HG03280 (cell line): Measurements from ENCODE around the gene FBN1.

Experiments used
- ATAC-seq: cut with Tn5 transposase; IDR thresholded peaks from one replicate; pipeline ENCODE4 v1.9.1; 2021; ENCODE audit warnings: mild to moderate bottlenecking, moderate library complexity; ENCODE audit not compliant: unreplicated experiment

Gene FBN1

GRCh38 chr15:48440084-48440483, 205.4 kb downstream of the FBN1 start:
- no peak for ATAC-seq

GRCh38 chr15:48437178-48437577, 208.3 kb downstream of the FBN1 start:
- ATAC-seq, result no peak

GRCh38 chr15:48435321-48435720, 210.2 kb downstream of the FBN1 start:
- ATAC-seq, result no peak

GRCh38 chr15:48433226-48433886, 212.2 kb downstream of the FBN1 start:
- ATAC-seq, result no peak

GRCh38 chr15:48432688-48433087, 212.8 kb downstream of the FBN1 start:
- ATAC-seq, result no peak

GRCh38 chr15:48427960-48428547, 217.5 kb downstream of the FBN1 start:
- ATAC-seq, result no peak

- no peak for ATAC-seq
Measured at GRCh38 chr15:48427479-48427878, 218.0 kb downstream of the FBN1 start.

GRCh38 chr15:48426941-48427340, 218.6 kb downstream of the FBN1 start:
- ATAC-seq, result no peak

GRCh38 chr15:48426044-48426443, 219.5 kb downstream of the FBN1 start:
- no peak for ATAC-seq

- ATAC-seq, result no peak
Measured at GRCh38 chr15:48425051-48425450, 220.5 kb downstream of the FBN1 start.

GRCh38 chr15:48423896-48424475, 221.5 kb downstream of the FBN1 start:
- no peak for ATAC-seq

- ATAC-seq, result no peak
Measured at GRCh38 chr15:48423342-48423741, 222.2 kb downstream of the FBN1 start.

- ATAC-seq, result no peak
Measured at GRCh38 chr15:48422401-48422800, 223.1 kb downstream of the FBN1 start.

- ATAC-seq, result no peak
Measured at GRCh38 chr15:48421362-48421761, 224.1 kb downstream of the FBN1 start.

GRCh38 chr15:48419896-48420295, 225.6 kb downstream of the FBN1 start:
- ATAC-seq, result no peak

- ATAC-seq, result no peak
Measured at GRCh38 chr15:48418343-48418742, 227.2 kb downstream of the FBN1 start.

- ATAC-seq, result no peak
Measured at GRCh38 chr15:48416301-48416700, 229.2 kb downstream of the FBN1 start.

- no peak for ATAC-seq
Measured at GRCh38 chr15:48415036-48415886, 230.2 kb downstream of the FBN1 start.

- no peak for ATAC-seq
Measured at GRCh38 chr15:48414015-48414414, 231.5 kb downstream of the FBN1 start.

- ATAC-seq, result no peak
Measured at GRCh38 chr15:48413304-48413703, 232.2 kb downstream of the FBN1 start.

GRCh38 chr15:48411971-48412591, 233.4 kb downstream of the FBN1 start:
- no peak for ATAC-seq
